Measurements from ENCODE around the gene CLMN. TPM values are rescaled to one million over a fixed set of nuclear protein-coding genes. Genes with fewer than 3 reads are reported as not detected.
A peak's percentile ranks its signal among the peaks of the same experiment; 100 is the strongest.

The CLMN gene
- total and polyA plus RNA-seq, 10 of the 15 experiments (the other 5 are each of a cell fraction or from before 2014, with no cell fraction given): 7.8 to 49.3 (median 18.5) TPM

- ChIA-PET POLR2A (interaction anchor here (1.6 to 3.4 kb wide), 2 partner anchors 13 to 174 kb away, joined by 6 to 21 read pairs; no protein-coding TSS in a partner anchor), SMC1A (ENCODE audit: uncharacterized antibody, unreplicated experiment) (interaction anchor here (0.5 to 2.4 kb wide), 13 partner anchors 10 to 1021 kb away, joined by 3 to 16 read pairs (median 3); no protein-coding TSS in a partner anchor), RAD21 (ENCODE audit: unreplicated experiment) (interaction anchor here (0.9 to 2.5 kb wide), 5 partner anchors 9 to 144 kb away, joined by 3 to 29 read pairs (median 8); partner anchors contain the start of gene CLMN), CTCF (interaction anchor here (0.6 to 2.2 kb wide), 3 partner anchors 63 to 116 kb away, joined by 3 to 8 read pairs (median 3); no protein-coding TSS in a partner anchor)
- in situ Hi-C loops (cut with MboI) (no loop called here), intact Hi-C loops (cut with micrococcal nuclease; ENCODE audit: unreplicated experiment) (loop anchor here (2.0 to 10.0 kb wide), 4 partner anchors 64 to 176 kb away; partner anchors contain the start of gene DICER1)
- ATAC-seq (peak; percentile 32), FAIRE-seq (no peak), DNase-seq (ENCODE audit: low read depth, low spot score) (no peak)
- no peaks in the 10 kb centered on the region for H4K20me1 ChIP-seq (ENCODE audit: control insufficient read depth, insufficient read depth)
- H3K9me3 ChIP-seq (replicated peaks; ENCODE audit: control insufficient read depth, insufficient read depth, low read length): no peaks in the 10 kb centered on the region; the same call in 2 of the 3 replicates
- WGBS (ENCODE audit: insufficient coverage, insufficient replicate concordance, low lambda C conversion rate, missing lambda C conversion rate): 66% methylated on average over 13 of the region's 13 CpGs
- H3K27me3 ChIP-seq (replicated peaks in 1 of 2; ENCODE audit: control insufficient read depth in 2 of 2, insufficient read depth in 2 of 2, low read length in 1 of 2): no peaks in the 10 kb centered on the region
- no peak overlapping the region for H3K4me3 ChIP-seq
- H3K27ac ChIP-seq (ENCODE audit: control insufficient read depth, insufficient read depth): peak overlapping the region; percentile 59; the same call in 1 of the 2 replicates
- no peaks in the 10 kb centered on the region for H3K36me3 ChIP-seq (ENCODE audit: control insufficient read depth in 2 of 2, insufficient read depth in 2 of 2, low read length in 1 of 2)
- H2AFZ ChIP-seq (ENCODE audit: control insufficient read depth, low read depth, low read length): no peak overlapping the region
- no peak for TF ChIP-seq MEF2B (IDR thresholded peaks at IDR 0.05; ENCODE audit: partially characterized antibody, poor library complexity, severe bottlenecking)
- no peak for TF ChIP-seq EP300 (IDR thresholded peaks at IDR 0.05; ENCODE audit: borderline replicate concordance in 1 of 2, control insufficient read depth in 1 of 2, low read depth in 2 of 2, low read length in 2 of 2)
- TF ChIP-seq IKZF1 (conservative IDR thresholded peaks at IDR 0.05): no peak
- no peak for TF ChIP-seq POLR2AphosphoS5 (IDR thresholded peaks at IDR 0.05; ENCODE audit: low read length)
- no peak for TF ChIP-seq USF2 (IDR thresholded peaks at IDR 0.05; ENCODE audit: borderline replicate concordance, low read depth, low read length)
- TF ChIP-seq EED (IDR thresholded peaks at IDR 0.05; ENCODE audit: low read depth): peak; percentile 11; the same call in 1 of the 2 replicates
- no peak for TF ChIP-seq EZH2 (IDR thresholded peaks at IDR 0.05; ENCODE audit: borderline replicate concordance, control insufficient read depth, low read depth, low read length)
- no peak for TF ChIP-seq RAD21 (IDR thresholded peaks at IDR 0.05; ENCODE audit: insufficient read depth, low read depth, low read length)
- no peak for TF ChIP-seq KLF5 (IDR thresholded peaks at IDR 0.05; ENCODE audit: partially characterized antibody)
- no peak for TF ChIP-seq MYB (IDR thresholded peaks at IDR 0.05; ENCODE audit: borderline replicate concordance, low read depth, low read length)
- TF ChIP-seq YBX1 (IDR thresholded peaks at IDR 0.05): no peak
- TF ChIP-seq JUNB (IDR thresholded peaks at IDR 0.05): peak; percentile 63
- H3K4me1 ChIP-seq (ENCODE audit: control insufficient read depth, insufficient read depth, low read length): peaks cover 22% of the 10 kb centered on the region
- no TSS peak for BruUV-seq (replicated peaks)
- H3K9ac ChIP-seq (ENCODE audit: control insufficient read depth, insufficient read depth, low read length): no peak overlapping the region
- peak overlapping the region; percentile 84; the same call in 1 of the 2 replicates for H3K4me2 ChIP-seq (ENCODE audit: control insufficient read depth, insufficient read depth)
- H3K79me2 ChIP-seq (ENCODE audit: control insufficient read depth, insufficient read depth, low read length): no peaks in the 10 kb centered on the region
Measured at GRCh38 chr14:95328729-95329503, 9.2 kb upstream of the CLMN start.

All from GM12878 (cell line).